ENCODE results near the gene ABCC9. TPM values are rescaled to one million over a fixed set of nuclear protein-coding genes. Genes with fewer than 3 reads are reported as not detected.

The ABCC9 gene
- total RNA-seq, 1 experiment from 2014 or later: not detected

- BruUV-seq (replicated peaks): no TSS peak
- Mint-ChIP-seq H3K27ac (ENCODE audit: unreplicated experiment) (no peak overlapping the region), H3K4me1 (ENCODE audit: low read depth, unreplicated experiment) (no peaks in the 10 kb centered on the region), H3K4me3 (ENCODE audit: low read depth, unreplicated experiment) (no peak overlapping the region), H3K36me3 (ENCODE audit: insufficient read depth, unreplicated experiment) (no peaks in the 10 kb centered on the region), H3K27me3 (ENCODE audit: unreplicated experiment) (no peaks in the 10 kb centered on the region), H3K9me3 (ENCODE audit: low read depth, unreplicated experiment) (no peaks in the 10 kb centered on the region)
- intact Hi-C loops (cut with micrococcal nuclease; ENCODE audit: unreplicated experiment): no loop called here
- CTCF ChIA-PET: no interaction called here
- DNase-seq: no peak
- TF ChIP-seq CTCF (IDR thresholded peaks at IDR 0.05; ENCODE audit: unreplicated experiment): no peak
Measured at GRCh38 chr12:21809100-21809499, 132.1 kb downstream of the ABCC9 start.

GRCh38 chr12:21806255-21806654 lies 135.0 kb downstream of the ABCC9 start:
- CTCF ChIA-PET: no interaction called here
- intact Hi-C loops (cut with micrococcal nuclease; ENCODE audit: unreplicated experiment): no loop called here
- H3K27me3 Mint-ChIP-seq (ENCODE audit: unreplicated experiment): no peaks in the 10 kb centered on the region
- H3K36me3 Mint-ChIP-seq (ENCODE audit: insufficient read depth, unreplicated experiment): no peaks in the 10 kb centered on the region
- no peak for DNase-seq
- H3K9me3 Mint-ChIP-seq (ENCODE audit: low read depth, unreplicated experiment): no peaks in the 10 kb centered on the region
- TF ChIP-seq CTCF (IDR thresholded peaks at IDR 0.05; ENCODE audit: unreplicated experiment): no peak
- no peak overlapping the region for H3K27ac Mint-ChIP-seq (ENCODE audit: unreplicated experiment)
- H3K4me1 Mint-ChIP-seq (ENCODE audit: low read depth, unreplicated experiment): no peaks in the 10 kb centered on the region
- no peak overlapping the region for H3K4me3 Mint-ChIP-seq (ENCODE audit: low read depth, unreplicated experiment)
- BruUV-seq (replicated peaks): no TSS peak

- BruUV-seq (replicated peaks): no TSS peak
- Mint-ChIP-seq H3K4me1 (ENCODE audit: low read depth, unreplicated experiment) (no peaks in the 10 kb centered on the region), H3K27ac (ENCODE audit: unreplicated experiment) (no peak overlapping the region), H3K4me3 (ENCODE audit: low read depth, unreplicated experiment) (no peak overlapping the region), H3K27me3 (ENCODE audit: unreplicated experiment) (no peaks in the 10 kb centered on the region), H3K36me3 (ENCODE audit: insufficient read depth, unreplicated experiment) (no peaks in the 10 kb centered on the region), H3K9me3 (ENCODE audit: low read depth, unreplicated experiment) (no peaks in the 10 kb centered on the region)
- CTCF ChIA-PET: interaction anchor here (0.7 kb wide), 1 partner anchor 85 kb away, joined by 3 read pairs; no protein-coding TSS in a partner anchor
- DNase-seq: no peak
- intact Hi-C loops (cut with micrococcal nuclease; ENCODE audit: unreplicated experiment): no loop called here
- no peak for TF ChIP-seq CTCF (IDR thresholded peaks at IDR 0.05; ENCODE audit: unreplicated experiment)
Measured at GRCh38 chr12:21801522-21802288, 139.5 kb downstream of the ABCC9 start.

GRCh38 chr12:21800011-21800410 lies 141.2 kb downstream of the ABCC9 start:
- TF ChIP-seq CTCF (IDR thresholded peaks at IDR 0.05; ENCODE audit: unreplicated experiment): no peak
- intact Hi-C loops (cut with micrococcal nuclease; ENCODE audit: unreplicated experiment): no loop called here
- H3K36me3 Mint-ChIP-seq (ENCODE audit: insufficient read depth, unreplicated experiment): no peaks in the 10 kb centered on the region
- no peak for DNase-seq
- CTCF ChIA-PET: no interaction called here
- no peaks in the 10 kb centered on the region for H3K4me1 Mint-ChIP-seq (ENCODE audit: low read depth, unreplicated experiment)
- H3K27ac Mint-ChIP-seq (ENCODE audit: unreplicated experiment): no peak overlapping the region
- BruUV-seq (replicated peaks): no TSS peak
- H3K27me3 Mint-ChIP-seq (ENCODE audit: unreplicated experiment): no peaks in the 10 kb centered on the region
- H3K4me3 Mint-ChIP-seq (ENCODE audit: low read depth, unreplicated experiment): no peak overlapping the region
- no peaks in the 10 kb centered on the region for H3K9me3 Mint-ChIP-seq (ENCODE audit: low read depth, unreplicated experiment)

Measured in Calu3 (cell line).